Fibroblast of lung (primary cell): ENCODE measurements around the gene KRTAP10-1.

Source experiments
- CTCF ChIP-seq, 2 donors: IDR thresholded peaks in 1 of 2; conservative IDR thresholded peaks in 1 of 2; 1 replicate in 1 of 2; 2 replicates in 1 of 2; pipeline ENCODE4 v1.5.1; 2011 to 2012; ENCODE audit warnings: low read length in 2 of 2, control low read depth in 1 of 2, inconsistent platforms in 1 of 2, low read depth in 1 of 2, mild to moderate bottlenecking in 1 of 2
- EZH2 ChIP-seq: IDR thresholded peaks from 2 replicates; pipeline ENCODE4 v1.5.1; 2012; ENCODE audit warnings: low read length, control low read depth, mild to moderate bottlenecking; ENCODE audit errors: missing control alignments

GRCh38 chr21:44508711-44509445 is 31.1 kb downstream of the KRTAP10-1 start:
- TF ChIP-seq CTCF (conservative IDR thresholded peaks at IDR 0.05 in 1 of 2, IDR thresholded peaks at IDR 0.05 in 1 of 2; ENCODE audit: low read depth in 1 of 2, low read length in 2 of 2) (no peak), EZH2 (no peak)
